CD14-positive monocyte (primary cell): ENCODE data around the gene SH3PXD2A. TPM values are rescaled to one million over a fixed set of nuclear protein-coding genes. Genes with fewer than 3 reads are reported as not detected.

Source experiments
- DNase-seq, 3 donors: peaks; one replicate each; pipeline ENCODE4 v3.0.0-alpha.2; 2011 to 2022
- H2AFZ ChIP-seq: 2 replicates; pipeline ENCODE4 v1.6.0; 2012; ENCODE audit warnings: mild to moderate bottlenecking, low read depth, low read length, inconsistent platforms; ENCODE audit not compliant: insufficient read depth, poor library complexity, severe bottlenecking
- H3K27ac ChIP-seq, 2 donors: 1 replicate in 1 of 2; 2 replicates in 1 of 2; pipeline ENCODE4 v1.5.1; 2012 to 2013; ENCODE audit warnings: low read length in 2 of 2, control low read depth in 1 of 2, inconsistent platforms in 1 of 2, low read depth in 1 of 2, mild to moderate bottlenecking in 1 of 2
- H3K27me3 ChIP-seq, 2 donors: one replicate each; pipeline versions ENCODE4 v1.6.0 to v1.6.1; 2011 to 2013; ENCODE audit warnings: low read length in 2 of 2; ENCODE audit not compliant: control insufficient read depth in 2 of 2, insufficient read depth in 2 of 2
- H3K36me3 ChIP-seq, 2 donors: replicated peaks in 1 of 2; 1 replicate in 1 of 2; 2 replicates in 1 of 2; pipeline versions ENCODE4 v1.5.1 to v1.6.1; 2012 to 2013; ENCODE audit warnings: low read length in 2 of 2, control low read depth in 1 of 2, inconsistent platforms in 1 of 2, mild to moderate bottlenecking in 1 of 2; ENCODE audit not compliant: insufficient read depth in 2 of 2, control insufficient read depth in 1 of 2
- H3K4me1 ChIP-seq, 2 donors: 1 replicate in 1 of 2; 2 replicates in 1 of 2; pipeline versions ENCODE4 v1.5.1 to v1.6.1; 2012 to 2013; ENCODE audit warnings: low read length in 2 of 2, control low read depth in 1 of 2, inconsistent platforms in 1 of 2, mild to moderate bottlenecking in 1 of 2, moderate library complexity in 1 of 2; ENCODE audit not compliant: insufficient read depth in 2 of 2, control insufficient read depth in 1 of 2
- H3K4me2 ChIP-seq: replicated peaks from 2 replicates; pipeline ENCODE3; 2012; ENCODE audit warnings: low read length, moderate library complexity, mild to moderate bottlenecking; ENCODE audit not compliant: poor library complexity, severe bottlenecking; ENCODE audit errors: extremely low read depth
- H3K4me3 ChIP-seq, 3 experiments: fragments of 200-600 bp in 1 of 3; sonication (generic) in 1 of 3; replicated peaks in 1 of 3; 1 replicate in 2 of 3; 2 replicates in 1 of 3; pipeline ENCODE4 v1.5.1; 2011 to 2013; ENCODE audit warnings: low read length in 3 of 3, mild to moderate bottlenecking in 3 of 3, control low read depth in 2 of 3, low read depth in 2 of 3, inconsistent platforms in 1 of 3, moderate library complexity in 1 of 3
- H3K79me2 ChIP-seq: 2 replicates; pipeline ENCODE4 v1.6.0; 2012; ENCODE audit warnings: mild to moderate bottlenecking, control low read depth, inconsistent platforms, low read length, moderate library complexity; ENCODE audit not compliant: insufficient read depth
- H3K9ac ChIP-seq: 2 replicates; pipeline ENCODE4 v1.6.0; 2017; ENCODE audit warnings: low read length, mild to moderate bottlenecking; ENCODE audit not compliant: insufficient read depth, poor library complexity, severe bottlenecking
- H3K9me3 ChIP-seq, 2 donors: replicated peaks in 1 of 2; 1 replicate in 1 of 2; 2 replicates in 1 of 2; pipeline versions ENCODE4 v1.5.1 to v1.6.1; 2012 to 2013; ENCODE audit warnings: low read length in 2 of 2, control low read depth in 1 of 2; ENCODE audit not compliant: control insufficient read depth in 1 of 2, insufficient read depth in 1 of 2
- H4K20me1 ChIP-seq: 2 replicates; pipeline ENCODE4 v1.6.0; 2012; ENCODE audit warnings: mild to moderate bottlenecking, low read length, control low read depth, moderate library complexity; ENCODE audit not compliant: insufficient read depth
- H3K27ac Mint-ChIP-seq, 7 donors: one replicate each; pipeline ENCODE4 v1.8.0; 2020; ENCODE audit warnings: mild to moderate bottlenecking in 7 of 7, mixed read lengths in 7 of 7, moderate library complexity in 6 of 7, inconsistent platforms in 2 of 7
- H3K27me3 Mint-ChIP-seq, 3 donors: one replicate each; pipeline ENCODE4 v1.8.0; 2021 to 2022; ENCODE audit warnings: low read depth in 3 of 3, mild to moderate bottlenecking in 3 of 3, mixed read lengths in 3 of 3, moderate library complexity in 3 of 3, inconsistent platforms in 1 of 3
- H3K36me3 Mint-ChIP-seq, 2 donors: one replicate each; pipeline ENCODE4 v1.8.0; 2020; ENCODE audit warnings: mixed read lengths in 2 of 2, inconsistent platforms in 1 of 2, mild to moderate bottlenecking in 1 of 2
- H3K4me1 Mint-ChIP-seq: one replicate; pipeline ENCODE4 v1.8.0; 2020; ENCODE audit warnings: mild to moderate bottlenecking, mixed read lengths
- H3K4me3 Mint-ChIP-seq, 2 donors: one replicate each; pipeline ENCODE4 v1.8.0; 2020; ENCODE audit warnings: mild to moderate bottlenecking in 2 of 2, mixed read lengths in 2 of 2, moderate library complexity in 1 of 2
- H3K9me3 Mint-ChIP-seq, 7 donors: one replicate each; pipeline ENCODE4 v1.8.0; 2020 to 2022; ENCODE audit warnings: mixed read lengths in 7 of 7, mild to moderate bottlenecking in 6 of 7, moderate library complexity in 6 of 7, inconsistent platforms in 2 of 7
- WGBS: methylation state at CpG from one replicate; pipeline ENCODE4 v1.1.5; 2013; ENCODE audit warnings: missing lambda C conversion rate; ENCODE audit not compliant: insufficient coverage; 5-methylcytosine and 5-hydroxymethylcytosine counted together
- intact Hi-C, 2 donors: fragments of 100-400 bp; cut with micrococcal nuclease; formaldehyde crosslinking; loops; one replicate each; pipeline versions ENCODE4 v1.15.0 to v1.15.1; 2023
- polyA plus RNA-seq, 3 donors: library from polyadenylated mRNA; depleted of rRNA in 1 of 3; unstranded in 2 of 3; stranded (reverse) in 1 of 3; fragments of 300-500 nt in 2 of 3; fragments of >200 nt in 1 of 3; fragmentation: Illumina TruSeq in 2 of 3; gene quantifications; 1 replicate in 2 of 3; 2 replicates in 1 of 3; pipeline ENCODE4 v1.2.3, GENCODE V29; 2012 to 2021
- TF ChIP-seq, protein P1 (sequence below): fragments of 200-600 bp; IDR thresholded peaks from one replicate; pipeline ENCODE4 v1.8.0; 2022; ENCODE audit warnings: antibody characterized with exemption, mild to moderate bottlenecking

SH3PXD2A gene
- polyA plus RNA-seq, 3 donors: 0.01 to 0.76 (median 0.05) TPM

GRCh38 chr10:103683851-103684250, 171.5 kb downstream of the SH3PXD2A start:
- Histone ChIP-seq H2AFZ (no peak overlapping the region), H4K20me1 (no peaks in the 10 kb centered on the region), H3K27me3 (no peaks in the 10 kb centered on the region), H3K9ac (no peak overlapping the region), H3K9me3 (no peaks in the 10 kb centered on the region), H3K4me1 (no peaks in the 10 kb centered on the region), H3K79me2 (no peaks in the 10 kb centered on the region), H3K27ac (no peak overlapping the region), H3K4me2 (no peak overlapping the region), H3K4me3 (no peak overlapping the region), H3K36me3 (no peaks in the 10 kb centered on the region)
- Mint-ChIP-seq H3K4me3 (no peak overlapping the region), H3K36me3 (no peaks in the 10 kb centered on the region), H3K9me3 (no peaks in the 10 kb centered on the region), H3K27me3 (peaks cover 2 to 7% (median 7%) of the 10 kb centered on the region in 3 donors), H3K4me1 (no peaks in the 10 kb centered on the region), H3K27ac (peak overlapping the region in 2 of 7 donors; percentile 8 to 19)
- DNase-seq: no peak
- WGBS: 66% methylated on average over 2 of the region's 4 CpGs
- intact Hi-C loops: no loop called here
- TF ChIP-seq, protein P1, sequence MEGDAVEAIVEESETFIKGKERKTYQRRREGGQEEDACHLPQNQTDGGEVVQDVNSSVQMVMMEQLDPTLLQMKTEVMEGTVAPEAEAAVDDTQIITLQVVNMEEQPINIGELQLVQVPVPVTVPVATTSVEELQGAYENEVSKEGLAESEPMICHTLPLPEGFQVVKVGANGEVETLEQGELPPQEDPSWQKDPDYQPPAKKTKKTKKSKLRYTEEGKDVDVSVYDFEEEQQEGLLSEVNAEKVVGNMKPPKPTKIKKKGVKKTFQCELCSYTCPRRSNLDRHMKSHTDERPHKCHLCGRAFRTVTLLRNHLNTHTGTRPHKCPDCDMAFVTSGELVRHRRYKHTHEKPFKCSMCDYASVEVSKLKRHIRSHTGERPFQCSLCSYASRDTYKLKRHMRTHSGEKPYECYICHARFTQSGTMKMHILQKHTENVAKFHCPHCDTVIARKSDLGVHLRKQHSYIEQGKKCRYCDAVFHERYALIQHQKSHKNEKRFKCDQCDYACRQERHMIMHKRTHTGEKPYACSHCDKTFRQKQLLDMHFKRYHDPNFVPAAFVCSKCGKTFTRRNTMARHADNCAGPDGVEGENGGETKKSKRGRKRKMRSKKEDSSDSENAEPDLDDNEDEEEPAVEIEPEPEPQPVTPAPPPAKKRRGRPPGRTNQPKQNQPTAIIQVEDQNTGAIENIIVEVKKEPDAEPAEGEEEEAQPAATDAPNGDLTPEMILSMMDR: no peak

GRCh38 chr10:103682631-103683030, 172.7 kb downstream of the SH3PXD2A start:
- Mint-ChIP-seq H3K4me3 (no peak overlapping the region), H3K27ac (peak overlapping the region in 1 of 7 donors; percentile 49), H3K36me3 (no peaks in the 10 kb centered on the region), H3K9me3 (no peaks in the 10 kb centered on the region), H3K27me3 (peaks cover 2 to 7% (median 4%) of the 10 kb centered on the region in 3 donors), H3K4me1 (peaks cover 10% of the 10 kb centered on the region)
- intact Hi-C loops: no loop called here
- Histone ChIP-seq H3K27me3 (no peaks in the 10 kb centered on the region), H3K4me3 (no peak overlapping the region), H2AFZ (no peak overlapping the region), H4K20me1 (no peaks in the 10 kb centered on the region), H3K9ac (no peak overlapping the region), H3K79me2 (no peaks in the 10 kb centered on the region), H3K4me2 (no peak overlapping the region), H3K4me1 (peaks cover 9 to 10% of the 10 kb centered on the region in 2 donors), H3K9me3 (no peaks in the 10 kb centered on the region), H3K27ac (no peak overlapping the region), H3K36me3 (no peaks in the 10 kb centered on the region)
- DNase-seq: no peak
- WGBS: 89% methylated on average over 11 of the region's 12 CpGs
- TF ChIP-seq, protein P1: no peak
